ENCODE results near the gene TECPR1.
"Not testable (repeated sequence)": the region's sequence is repeated elsewhere in the genome, so short reads cannot be mapped to it uniquely, and the experiment has no call there.

TECPR1 gene

DNA sequence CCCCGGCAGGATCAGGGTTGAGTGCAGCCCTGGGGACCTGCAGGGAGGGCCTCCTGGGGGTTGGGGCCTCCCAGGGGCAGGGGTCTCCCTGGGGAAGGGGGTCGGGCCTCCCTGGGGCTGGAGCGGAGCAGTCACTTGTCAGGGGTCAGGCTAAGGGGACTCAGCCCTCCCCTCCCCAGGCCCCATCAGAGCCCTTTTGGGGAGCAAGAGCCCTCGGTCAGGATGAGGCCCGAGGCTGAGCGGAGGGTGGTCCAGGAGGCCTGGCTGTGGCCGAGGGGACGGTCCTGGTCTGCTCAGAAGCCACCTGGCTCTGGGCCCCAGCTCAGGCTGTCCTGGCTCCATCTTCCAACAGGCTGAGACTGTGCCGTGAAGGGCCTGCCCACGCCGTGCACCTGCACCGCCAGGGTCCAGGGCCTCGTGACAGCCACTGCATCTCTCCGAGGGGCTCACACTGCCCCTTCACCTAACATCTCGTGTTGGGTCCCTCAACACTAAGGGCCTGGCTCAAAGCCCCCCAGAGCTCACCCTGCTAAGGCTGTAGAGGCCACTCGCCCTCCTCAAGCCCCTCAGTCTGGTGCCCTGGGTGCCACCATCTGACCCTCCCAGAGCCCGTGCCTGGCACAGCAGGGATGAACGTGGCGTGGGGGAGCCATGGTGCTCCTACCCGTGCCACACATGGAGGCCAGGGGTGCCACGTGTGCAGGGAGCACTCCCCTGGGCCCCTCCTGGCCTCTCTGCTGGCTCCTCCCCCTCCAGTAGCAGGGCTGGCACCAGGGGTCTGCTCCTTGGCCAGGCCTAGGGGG, 27.9 kb downstream of the TECPR1 start:
- no peak for DNase-seq

DNA sequence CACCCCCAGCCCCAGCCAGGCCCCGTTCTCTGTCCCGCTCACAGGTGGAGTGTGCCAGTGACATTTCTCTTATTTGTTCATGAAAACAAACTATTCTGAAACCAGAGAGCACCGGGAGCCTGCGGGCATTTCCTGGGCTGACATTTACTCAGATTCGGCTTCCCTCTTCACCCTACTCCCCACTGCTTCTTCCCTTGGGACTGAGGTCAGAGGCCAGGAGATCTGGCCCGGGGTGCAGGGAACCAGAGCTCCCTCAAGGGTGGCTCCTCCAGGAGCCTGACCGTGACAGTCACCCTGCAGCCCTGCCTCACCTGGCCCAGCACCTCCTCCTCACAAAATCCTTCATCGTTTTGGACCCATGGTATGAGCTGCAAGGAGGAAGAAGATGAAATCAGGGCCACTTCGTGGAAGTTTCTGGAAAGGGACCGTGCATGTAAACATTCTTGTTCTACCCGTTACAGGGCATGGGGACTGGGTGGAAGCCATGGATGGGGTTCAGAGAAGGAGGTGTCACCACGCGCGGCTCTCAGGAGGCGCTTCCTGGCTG, 28.6 kb downstream of the TECPR1 start:
- no peak for DNase-seq

DNA sequence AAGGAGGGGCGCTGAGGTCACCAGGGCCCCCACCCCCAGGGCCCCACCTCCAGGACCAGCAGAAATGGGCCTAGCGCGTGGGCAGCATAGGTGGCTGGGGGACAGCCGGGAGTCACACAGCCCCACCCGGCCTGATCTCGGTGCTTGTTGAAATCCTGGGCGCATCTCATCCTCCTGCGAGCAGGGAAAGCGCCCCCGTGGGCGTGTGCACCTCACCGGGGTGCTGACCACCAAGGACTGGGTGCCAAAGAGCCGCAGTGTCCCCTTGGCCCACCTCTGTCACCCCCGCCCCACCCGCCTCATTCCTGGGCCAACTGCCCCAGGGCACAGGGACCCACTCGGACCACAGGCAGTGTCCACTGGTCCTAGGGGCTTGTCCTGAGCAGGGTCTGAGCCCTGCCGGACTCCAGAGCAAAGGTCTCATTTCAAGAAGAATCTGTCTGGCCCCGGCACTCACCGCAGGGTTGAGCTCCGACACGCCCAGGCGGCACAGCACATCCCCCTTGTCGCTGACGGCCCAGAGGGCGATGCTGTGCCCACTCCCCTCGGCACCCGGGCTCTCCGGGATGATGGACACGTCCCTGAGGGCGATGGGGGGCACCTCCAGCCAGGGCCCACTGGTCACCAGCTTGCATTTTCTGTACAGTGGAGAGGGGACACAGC, 29.4 kb downstream of the TECPR1 start:
- DNase-seq, result no peak

GRCh38 chr7:98221611-98222532, 30.2 kb downstream of the TECPR1 start:
- DNase-seq, result no peak

DNA sequence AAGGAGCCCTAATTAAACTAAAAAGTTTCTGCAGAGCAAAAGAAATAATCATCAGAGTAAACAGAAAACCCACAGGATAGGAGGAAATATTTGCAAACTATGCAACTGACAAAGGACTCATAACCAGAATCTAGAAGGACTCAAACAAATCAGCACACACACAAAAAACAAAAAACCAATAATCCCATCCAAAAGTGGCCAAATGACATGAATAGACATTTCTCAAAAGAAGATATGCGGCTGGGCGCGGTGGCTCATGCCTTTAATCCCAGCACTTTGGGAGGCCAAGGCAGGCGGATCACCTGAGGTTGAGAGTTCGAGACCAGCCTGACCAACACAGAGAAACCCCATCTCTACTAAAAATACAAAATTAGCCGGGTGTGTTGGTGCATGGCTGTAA, 32.6 kb downstream of the TECPR1 start:
- not testable (repeated sequence) for DNase-seq

- DNase-seq, result no peak
Observed at GRCh38 chr7:98217623-98218582, 34.1 kb downstream of the TECPR1 start.

DNA sequence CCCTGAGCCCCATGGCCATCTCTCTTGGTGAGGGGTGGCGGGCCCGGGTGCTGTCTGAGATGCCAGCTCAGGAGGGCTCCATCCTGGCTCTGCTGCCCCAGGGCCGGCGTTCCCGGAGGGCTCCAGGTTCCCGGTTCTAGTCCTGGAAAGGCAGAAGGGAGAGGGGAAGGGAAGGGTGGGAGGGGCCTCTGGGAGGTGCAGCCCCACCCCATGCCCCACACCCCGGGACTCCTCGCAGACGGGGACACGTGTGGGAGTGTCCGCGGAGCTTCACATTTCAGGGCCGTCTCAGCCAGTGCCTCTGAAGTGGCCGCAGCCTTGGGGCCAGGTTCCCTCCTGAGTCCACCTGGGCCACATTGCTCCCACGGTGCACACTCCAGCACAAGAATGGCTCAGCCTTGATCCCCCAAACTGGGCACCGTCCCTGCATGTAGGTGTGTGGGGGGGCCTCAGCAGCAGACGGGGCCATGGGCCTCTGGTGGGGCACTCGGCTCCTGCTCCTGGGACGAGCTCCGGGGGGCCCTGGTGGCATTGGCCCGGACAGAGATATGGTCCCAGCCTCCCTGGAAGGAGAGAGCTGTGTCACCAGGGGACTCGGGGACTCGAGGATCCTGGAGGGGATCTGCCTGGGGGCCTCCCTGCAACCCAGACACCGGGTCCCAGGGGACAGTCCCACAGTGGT, 35.0 kb downstream of the TECPR1 start:
- no peak for DNase-seq

DNA sequence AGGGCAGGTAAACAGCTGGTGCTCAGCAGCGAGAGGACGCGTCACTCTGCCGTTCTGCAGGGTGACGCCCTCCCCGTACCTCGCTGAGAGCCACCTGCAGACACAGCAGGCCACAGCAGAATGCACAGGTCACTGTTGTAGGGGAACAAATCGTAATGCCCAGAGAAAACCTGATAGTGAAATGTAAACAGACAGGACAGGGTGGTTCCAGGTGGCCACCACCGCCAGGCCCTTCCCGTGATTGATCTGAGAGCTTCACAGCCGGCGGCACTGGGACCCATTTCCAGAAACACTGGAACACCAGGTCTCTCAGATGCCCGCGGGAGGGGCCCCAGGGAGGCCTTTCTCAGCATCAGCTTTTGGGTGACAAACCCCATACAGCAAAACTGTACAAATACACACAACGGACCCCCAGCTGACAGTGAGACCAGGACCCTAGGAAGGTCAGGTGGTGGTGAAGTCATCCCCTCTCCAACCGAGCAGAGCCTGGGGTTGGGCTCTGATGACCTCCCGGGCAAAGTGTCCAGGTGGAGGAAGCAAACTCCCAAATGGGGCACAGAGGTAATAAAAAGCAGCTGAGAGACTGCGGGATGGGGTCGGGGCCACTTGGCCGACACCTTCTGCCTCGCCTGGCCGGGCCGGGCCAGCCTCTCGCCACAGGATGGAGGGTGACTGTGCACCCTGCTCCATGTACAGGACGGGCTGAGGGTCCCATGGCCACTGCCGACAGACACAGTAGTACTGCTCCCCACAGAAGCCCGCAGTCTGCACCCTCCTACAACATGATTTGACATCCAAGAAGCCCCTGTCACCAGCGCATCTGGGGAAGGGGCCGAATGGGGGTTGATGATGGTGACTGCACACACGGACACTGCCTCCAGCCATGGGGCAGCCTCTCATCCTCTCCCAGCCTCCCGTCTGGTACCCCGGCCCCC, 36.2 kb downstream of the TECPR1 start:
- no peak for DNase-seq

- no peak for DNase-seq
Observed at GRCh38 chr7:98214811-98215321, 37.2 kb downstream of the TECPR1 start.

GRCh38 chr7:98213888-98214810, 37.9 kb downstream of the TECPR1 start:
- no peak for DNase-seq

DNA sequence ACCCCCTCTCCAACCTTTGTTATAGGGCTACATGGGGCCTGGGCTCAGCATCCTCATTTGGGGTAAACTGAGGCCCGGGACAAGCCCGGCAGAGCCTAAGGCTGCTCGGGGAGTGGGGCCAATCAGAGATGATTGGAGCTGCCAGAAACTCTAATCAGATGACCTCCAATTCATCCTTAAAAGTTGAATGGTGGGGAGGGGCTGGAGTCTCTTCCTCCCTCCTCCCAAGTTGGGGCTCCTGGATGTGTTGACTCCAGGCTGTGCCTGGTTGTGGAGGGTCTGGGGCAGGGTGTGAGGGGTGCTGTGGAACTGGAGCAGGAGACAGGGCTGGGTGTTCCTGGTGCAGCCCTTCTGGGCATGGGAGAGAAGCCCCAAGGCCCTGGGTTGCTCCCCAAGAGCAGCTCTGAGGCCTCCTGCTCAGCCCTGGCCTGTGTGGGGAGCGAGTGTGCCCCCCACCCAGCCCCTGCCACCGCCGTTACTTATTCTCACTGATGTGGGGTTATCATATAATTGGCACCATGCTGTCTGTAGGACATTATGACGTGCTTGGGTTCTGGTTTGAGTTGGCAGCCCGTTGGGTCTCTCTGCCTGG, 38.6 kb downstream of the TECPR1 start:
- DNase-seq, result no peak

DNA sequence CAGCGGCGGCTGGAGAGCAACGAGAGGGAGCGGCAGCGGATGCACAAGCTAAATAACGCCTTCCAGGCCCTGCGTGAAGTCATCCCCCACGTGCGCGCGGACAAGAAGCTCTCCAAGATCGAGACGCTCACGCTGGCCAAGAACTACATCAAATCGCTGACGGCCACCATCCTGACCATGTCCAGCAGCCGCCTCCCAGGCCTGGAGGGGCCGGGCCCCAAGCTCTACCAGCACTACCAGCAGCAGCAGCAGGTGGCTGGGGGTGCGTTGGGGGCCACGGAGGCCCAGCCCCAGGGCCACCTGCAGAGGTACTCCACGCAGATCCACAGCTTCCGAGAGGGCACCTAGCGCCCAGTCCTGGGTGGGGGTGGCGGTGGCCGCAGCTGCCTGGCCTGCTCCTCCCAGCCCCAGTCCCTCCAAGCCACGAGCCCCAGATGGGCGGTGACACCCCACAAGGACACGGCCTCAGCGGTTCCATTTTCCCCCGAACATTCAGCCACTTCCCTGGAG, 39.4 kb downstream of the TECPR1 start:
- no peak for DNase-seq

- no peak for DNase-seq
Observed at GRCh38 chr7:98211676-98212531, 40.1 kb downstream of the TECPR1 start.

GRCh38 chr7:98211221-98211675, 40.8 kb downstream of the TECPR1 start, which contains the start of gene BHLHA15:
Gene BHLHA15, plus strand, starts transcription at chr7:98211439. Its CDS starts 871 bp downstream, at chr7:98212310.
- peak; percentile 18 for DNase-seq

GRCh38 chr7:98210513-98211220, 41.4 kb downstream of the TECPR1 start:
- no peak for DNase-seq

Measured in stimulated activated CD4-positive, alpha-beta T cell treated with anti-CD3 and anti-CD28 coated beads, Interleukin-4, amount 100 ng/mL, for 24 hours (primary cell).